HuH-7 (cell line): Measurements from ENCODE around the gene TCOF1.
A peak's percentile ranks its signal among the peaks of the same experiment; 100 is the strongest.
"Not testable (repeated sequence)": the region's sequence is repeated elsewhere in the genome, so short reads cannot be mapped to it uniquely, and the experiment has no call there.

Experiments
- DNase-seq: peaks from one replicate; pipeline ENCODE4 v3.0.0; 2011; ENCODE audit warnings: low spot score

Gene TCOF1

DNA sequence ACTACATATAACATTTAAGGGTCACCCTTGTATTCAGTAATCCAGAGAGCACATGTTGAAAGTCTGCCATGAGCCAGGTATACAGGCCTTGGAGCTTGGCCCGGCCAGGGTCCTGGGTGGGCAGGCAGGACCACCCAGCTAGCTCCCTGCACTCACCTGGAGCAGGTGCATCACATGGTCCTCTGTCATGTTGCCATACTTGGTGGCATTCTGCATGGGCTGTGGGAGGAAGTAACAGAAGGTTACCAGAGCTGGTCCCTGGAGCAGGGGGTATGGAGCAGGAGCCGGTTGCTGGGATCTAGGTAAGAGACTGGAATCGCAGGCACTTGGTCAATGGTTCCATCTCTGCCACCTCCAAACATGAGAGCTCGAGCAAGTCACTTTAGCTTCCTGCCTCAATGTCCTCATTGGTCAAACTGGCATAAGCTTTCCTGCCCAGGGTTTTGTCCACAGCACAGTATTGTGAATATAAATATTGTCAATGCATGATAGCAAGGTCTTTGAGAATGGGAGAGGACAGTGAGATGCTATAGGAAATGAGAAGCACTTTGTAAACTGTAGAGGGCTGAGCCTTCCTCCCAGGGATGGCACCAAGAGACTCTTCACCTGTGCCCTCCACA is 48.7 kb downstream of the TCOF1 start:
- no peak for DNase-seq

DNA sequence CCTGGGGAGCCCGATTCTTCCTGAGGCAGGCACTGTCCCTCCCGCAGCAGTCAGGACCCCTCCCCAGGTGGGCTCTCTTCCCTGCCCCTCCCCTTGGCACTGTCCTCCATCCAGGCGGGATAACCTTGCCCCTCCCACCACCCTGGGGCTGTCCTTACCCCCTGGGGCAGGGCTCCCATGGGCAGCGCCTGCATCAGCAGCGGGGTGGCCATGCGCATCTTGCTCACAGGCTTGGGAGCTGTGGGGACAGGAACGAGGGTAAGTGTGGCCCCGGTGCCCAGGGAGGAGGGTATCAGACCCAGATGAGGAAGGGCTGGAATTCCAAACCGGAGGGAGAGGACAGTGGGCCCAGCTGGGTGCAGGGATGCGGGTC is 49.2 kb downstream of the TCOF1 start:
- no peak for DNase-seq

DNA sequence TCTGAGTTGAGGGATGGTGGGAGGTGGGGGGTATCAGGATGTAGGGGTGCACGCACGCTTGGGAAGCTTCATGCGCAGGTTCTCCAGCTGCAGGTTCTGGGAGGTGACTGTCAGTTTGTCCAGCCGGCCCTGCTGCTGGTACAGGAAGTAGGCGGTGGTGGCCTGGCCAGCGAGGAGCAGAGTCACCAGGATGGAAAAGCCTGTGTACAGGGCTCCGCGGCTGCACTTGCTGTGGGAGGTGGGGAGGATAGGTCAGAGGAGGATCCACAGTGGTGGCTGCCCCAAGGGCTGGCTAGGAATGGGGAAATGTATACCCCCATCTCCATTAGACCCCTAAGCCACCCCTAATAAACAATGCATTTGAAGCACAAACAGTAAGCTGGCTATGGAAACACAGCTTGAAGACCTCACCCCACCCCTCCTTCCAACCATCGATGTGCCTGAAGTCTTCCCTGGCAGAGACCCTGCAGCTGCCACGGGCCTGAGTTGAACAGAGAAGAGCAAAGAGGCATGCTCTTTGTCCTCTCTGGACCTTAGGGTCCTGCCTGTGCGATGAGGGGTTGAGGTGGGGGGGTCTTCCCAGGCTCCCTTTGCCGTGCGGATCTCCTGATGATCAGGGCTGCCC is 49.7 kb downstream of the TCOF1 start:
- no peak for DNase-seq

DNA sequence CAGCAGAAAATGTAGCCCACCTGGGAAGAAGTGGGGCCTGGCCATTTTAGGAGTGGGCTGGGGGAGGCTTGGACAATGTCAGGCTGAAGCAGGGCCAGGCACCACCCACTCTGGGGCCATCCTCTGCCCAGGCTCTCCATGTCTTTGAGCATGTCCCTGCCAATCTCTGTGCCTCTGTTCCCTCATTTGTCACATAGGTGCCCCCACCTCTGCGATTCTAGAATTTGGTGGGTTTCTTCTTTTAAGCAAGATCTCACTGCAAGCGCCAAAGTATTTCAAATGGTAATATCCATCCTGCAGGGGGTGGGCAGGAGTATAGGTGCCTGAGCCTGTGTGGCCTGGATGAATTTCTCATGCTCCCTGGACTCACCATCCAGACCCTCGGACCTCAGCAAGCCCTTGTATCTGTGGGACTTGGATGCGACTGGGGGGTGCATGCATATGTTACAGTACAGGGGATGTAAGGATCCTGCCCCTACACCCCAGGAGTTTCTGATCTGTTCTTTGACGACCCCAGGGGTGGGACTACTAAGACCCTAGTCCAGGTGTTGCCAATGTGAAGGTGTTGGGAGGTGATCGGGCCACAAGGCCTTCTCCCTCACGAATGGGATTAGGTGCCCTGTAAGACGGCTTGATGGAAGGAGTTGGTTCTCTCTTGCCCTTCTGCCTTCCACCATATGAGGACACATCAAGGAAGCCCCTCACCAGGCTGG is 50.9 kb downstream of the TCOF1 start:
- DNase-seq, result no peak

DNA sequence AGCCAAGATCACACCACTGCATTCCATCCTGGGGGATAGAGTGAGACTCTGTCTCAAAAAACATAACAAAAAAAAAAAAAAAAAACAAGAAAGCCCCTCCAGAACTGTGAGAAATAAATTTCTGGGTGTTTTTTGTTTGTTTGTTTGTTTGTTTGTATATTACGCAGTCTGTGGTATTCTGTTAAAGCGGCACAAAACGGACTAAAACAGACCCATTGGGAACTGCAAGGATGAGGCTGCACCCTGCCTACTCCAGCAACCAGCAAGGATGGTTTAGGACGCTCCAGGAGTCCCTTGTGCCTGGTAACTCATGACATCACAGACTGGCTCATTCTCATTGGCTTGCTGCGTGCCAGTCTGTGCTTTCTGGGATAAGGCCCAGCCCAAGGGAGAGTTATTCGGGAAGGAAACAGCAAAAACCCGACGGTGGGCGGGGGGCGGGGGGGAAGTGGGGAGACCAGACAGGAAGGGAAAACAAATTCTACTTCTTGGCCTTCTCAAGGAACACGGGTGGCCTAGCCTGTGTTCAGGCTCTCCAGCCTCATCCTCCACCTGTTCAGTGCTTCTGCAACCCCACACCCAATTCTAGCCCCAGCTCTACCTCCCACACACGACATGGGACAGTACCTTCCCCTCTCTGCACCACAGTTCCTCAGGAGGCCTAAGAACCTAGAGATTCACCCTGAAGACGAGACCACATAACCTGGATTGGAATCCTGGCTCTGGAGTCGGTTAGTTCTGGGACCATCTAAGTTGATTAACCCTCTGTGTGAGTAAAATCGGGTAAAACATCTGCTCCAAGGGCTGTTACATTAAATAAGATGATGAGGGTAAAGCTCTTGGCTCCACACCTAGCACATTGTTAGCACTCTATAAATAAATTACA is 52.4 kb downstream of the TCOF1 start:
- DNase-seq, result peak; percentile 92

DNA sequence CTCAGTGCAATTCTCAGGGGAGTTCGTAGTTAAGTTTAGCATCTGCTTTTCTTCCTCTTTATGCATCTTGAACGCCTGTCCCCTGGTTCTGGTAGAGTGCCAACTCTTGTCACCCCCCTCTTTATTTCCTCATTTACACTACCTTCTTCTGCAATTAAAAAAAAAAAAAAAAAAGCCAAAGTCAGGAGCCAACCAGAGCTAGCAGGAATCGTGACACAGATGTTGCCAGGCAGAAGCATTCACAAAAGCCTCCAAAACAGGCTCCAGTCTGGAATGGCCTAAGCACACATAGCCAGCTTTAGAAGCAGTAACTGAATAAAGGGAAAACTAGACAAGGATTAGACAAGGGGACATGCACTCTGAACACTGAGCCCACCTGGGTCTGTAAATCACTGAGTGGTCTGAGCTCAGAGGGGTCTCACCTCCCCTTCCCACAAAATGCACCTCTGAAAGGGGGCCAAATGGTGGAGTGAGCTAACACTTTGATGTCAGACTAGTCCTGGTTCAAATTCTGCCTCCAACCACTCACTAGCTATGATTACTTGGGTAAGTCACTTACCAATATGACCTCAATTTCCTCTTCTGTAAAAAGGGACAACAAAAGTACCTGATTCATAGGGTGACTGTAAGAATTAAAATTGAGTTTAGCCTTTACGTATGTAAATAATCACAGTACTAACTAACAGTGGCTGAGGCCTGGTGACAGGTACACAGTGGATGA is 53.2 kb downstream of the TCOF1 start:
- DNase-seq, result peak; percentile 44

DNA sequence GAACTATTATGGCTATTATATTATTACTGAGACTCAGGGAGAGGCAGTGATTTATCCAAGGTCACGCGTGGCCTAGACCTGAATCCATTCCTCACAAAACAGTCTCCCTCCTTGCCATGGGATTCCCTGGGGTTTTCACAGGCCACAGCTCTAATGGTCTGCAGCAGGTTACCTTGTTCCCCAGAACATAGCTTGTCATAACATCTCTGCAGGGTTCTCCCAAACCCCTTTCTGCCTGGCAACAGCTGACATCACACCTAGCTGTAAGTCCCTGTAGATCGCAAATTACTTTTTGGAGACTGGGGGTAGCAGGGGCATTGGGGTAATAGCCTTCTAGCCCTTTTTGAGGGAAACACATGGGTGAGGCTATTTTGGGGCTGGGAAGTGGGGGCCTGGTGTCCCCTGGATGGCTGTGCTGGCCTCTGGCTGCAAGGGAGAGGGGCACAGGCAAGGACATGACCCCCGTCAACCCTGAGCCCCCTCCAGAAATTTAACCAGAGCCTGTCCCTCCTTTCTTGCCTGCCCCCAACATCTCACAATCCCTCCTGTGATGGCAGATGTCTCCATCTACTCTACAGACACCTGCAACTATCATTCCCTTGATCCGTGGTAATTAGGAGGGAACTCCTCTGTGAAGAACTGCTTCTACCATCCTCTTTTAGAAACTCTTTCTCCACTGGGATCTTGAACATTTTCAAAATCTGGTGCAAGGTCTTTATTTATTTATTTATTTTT is 53.9 kb downstream of the TCOF1 start:
- no peak for DNase-seq

DNA sequence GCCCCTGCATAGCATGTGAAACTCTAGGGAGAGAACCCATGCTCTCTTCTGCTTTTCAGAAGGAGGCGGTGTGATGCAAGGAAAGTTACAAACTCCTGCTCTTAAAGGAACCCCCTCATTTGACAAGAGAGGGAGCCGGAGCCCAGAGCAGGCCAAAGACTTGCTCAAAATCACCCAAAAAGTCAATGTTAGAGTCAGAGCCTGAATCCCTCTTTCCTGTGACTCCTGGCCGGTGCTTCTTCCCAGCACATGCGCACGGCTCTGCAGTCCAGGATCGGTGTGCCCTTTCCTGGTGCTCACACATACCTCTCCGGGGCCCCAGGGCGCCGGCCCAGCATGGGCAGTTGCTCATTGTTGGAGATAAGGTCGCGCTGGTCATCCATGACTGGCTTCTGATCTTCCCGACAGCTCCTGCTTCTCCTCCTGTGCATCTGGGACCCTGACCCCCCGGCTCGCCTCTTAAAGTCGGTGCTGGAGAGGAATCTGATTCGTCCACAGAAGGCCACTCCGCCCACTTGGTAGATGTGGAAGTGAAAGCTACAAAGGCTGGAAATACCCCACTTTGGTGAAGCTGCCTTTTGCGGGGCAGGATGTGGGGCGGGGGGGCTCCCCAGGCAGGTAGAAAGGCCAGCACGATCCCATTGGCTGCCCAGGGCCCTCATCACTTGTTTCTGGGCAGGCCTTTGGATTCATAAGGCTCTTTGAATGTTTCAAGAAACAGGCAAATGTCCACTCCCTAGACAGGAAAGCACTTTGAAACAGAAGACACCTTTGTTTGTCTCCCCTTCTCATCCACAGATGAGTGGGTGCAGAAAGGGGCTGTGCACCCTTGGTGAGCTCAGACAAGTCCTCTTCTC is 55.0 kb downstream of the TCOF1 start, which contains the start of gene CD74:
TSS of gene CD74 (minus strand) at position 592 of the 857 bp plus-strand sequence. CDS start at position 431, 161 bp downstream.
- DNase-seq, result no peak

DNA sequence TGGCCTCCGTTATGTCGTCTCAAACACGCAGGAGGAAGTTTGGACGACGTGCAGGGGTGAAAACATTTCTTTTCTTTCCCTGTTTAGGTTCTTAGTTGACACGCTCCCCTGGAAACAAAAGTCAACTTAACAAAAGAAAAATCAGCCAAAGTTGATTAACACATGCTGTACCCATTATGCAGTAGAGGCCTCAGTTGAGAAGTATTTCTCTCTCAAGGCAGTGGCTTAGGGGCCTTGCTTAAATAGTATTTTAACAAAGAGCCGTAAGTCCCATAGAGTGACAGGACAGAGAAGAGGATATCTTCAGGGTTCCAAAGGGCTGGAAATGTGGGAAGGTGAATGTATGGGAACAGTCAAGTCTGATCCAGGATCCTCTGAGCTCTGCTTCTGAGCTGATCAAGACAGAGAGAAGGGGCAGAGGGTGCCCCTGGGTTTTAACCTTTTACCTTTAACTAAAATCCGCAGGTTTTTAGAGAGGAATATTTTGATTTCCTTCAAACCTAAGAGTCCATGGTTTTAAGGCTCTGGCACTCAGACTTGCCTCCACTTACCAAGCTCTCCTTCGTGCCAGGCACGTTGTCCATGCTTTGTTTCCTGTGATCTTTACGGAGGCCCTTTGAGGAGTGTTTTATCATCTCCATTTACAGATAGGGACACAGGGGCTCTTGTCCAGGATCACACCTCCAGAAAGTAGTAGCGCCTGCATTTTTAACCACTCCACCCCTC is 55.8 kb downstream of the TCOF1 start:
- DNase-seq, result no peak

DNA sequence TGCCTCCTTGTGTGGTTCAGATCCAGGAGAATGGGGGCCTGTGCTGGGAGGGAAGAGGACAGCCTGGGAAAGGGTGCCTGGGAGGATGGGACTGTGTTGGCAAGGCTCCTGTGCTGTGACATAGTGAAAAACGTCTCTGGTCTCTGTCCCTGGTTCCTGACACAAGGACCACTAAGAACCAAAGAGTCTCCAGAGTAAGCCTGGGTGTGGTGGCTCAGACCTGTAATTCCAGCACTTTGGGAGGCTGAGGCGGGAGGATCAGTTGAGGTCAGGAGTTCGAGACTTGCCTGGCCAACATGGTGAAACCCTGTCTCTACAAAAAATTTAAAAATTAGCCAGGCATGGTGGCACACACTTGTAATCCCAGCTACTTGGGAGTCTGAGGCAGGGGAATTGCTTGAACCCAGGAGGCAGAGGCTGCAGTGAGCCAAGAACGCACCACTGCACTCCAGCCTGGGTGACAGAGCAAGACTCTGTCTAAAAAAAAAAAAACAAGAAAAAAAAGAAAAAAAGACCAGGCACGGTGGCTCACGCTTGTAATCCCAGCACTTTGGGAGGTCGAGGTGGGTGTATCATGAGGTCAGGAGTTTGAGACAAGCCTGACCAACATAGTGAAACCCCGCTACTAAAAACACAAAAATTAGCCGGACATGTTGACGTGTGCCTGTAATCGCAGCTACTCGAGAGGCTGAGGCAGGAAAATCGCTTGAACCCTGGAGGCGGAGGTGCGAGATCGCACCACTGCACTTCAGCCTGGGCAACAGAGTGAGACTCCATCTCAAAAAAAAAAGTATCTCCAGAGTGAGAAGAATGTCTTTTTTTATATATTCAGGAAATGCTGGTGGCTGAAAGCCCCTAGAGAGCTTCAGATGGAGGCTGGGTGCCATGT is 56.6 kb downstream of the TCOF1 start:
- not testable (repeated sequence) for DNase-seq

DNA sequence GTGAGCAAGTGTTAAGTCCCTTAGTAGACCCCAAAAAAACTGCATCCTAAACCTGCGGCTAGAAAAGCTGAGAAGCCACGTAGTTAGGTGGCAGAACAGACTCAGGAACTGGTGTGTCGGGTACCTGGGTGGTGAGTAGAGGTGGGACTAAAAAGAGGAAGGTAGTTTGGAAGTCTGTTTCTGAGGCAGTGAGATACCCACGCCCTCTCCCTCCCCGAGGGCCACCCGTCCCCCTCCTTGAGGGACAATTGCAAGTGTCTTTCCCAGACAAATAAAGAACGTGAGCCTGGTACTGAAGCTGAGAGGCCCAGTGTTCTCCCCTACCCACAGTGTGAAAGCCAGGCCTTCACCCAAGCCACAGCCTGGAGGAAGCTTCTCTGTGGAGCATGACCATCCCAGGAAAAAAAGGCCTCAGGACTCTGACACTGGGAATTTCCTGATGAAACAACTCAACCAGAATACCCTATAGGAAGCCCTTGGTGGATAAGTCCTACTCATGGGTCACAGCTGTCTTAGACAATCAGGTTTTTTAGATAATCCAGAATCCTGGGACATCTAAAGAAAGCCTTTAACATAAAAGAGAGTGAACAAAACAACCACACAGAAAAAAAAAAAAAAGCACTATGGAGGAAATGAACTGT is 62.3 kb downstream of the TCOF1 start:
- no peak for DNase-seq

DNA sequence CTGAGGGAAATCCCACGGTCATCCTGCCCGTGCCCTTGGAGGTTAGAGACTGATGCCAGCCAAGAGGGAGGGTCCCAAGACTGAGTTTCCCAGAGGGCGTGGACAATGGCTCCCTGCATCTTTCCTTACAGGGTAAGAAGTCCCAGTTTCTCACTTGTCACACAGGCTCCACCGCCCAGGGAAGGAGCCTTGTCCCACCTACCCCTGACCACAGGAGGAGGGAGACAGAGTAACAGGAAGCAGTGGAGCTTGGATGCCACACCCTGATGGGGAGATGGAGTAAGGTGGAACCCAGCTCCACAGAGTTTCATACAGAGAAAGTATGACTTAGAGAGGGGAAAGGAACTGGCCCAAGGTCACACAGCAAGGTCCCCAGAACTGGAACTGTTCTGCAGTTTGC is 64.6 kb downstream of the TCOF1 start:
- DNase-seq, result no peak

DNA sequence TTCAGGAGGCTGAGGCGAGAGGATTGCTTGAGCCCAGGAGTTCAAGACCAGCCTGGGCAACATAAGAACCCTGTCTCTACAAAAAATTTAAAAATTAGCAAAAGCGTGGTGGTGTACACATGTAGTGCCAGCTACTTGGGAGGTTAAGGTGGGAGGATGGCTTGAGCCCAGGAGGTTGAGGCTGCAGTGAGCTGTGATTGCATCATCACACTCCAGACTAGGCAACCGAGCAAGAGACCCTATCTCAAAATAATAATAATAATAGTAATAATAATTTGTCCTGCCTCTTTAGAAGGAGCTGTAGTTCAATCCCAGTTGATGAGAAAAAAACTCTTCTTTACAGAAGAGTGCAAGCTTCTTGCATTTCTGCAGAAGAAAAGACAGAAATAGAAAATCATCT is 65.3 kb downstream of the TCOF1 start:
- DNase-seq, result no peak

DNA sequence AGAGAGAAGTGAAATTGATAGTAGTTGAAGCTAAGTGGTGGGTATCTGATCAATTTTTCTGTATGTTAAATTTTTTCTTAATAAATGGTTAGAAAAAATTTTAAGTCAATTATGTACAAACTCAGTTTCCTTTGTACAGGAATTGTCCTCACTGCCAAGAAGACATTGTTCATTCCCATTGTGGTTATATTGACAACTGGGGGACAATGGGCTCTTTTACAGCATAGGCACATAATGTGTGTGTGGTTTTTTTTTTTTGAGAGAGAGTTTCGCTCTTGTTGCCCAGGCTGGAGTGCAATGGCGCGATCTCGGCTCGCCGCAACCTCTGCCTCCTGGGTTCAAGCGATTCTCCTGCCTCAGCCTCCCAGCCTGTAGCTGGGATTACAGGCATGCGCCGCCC is 68.7 kb downstream of the TCOF1 start:
- not testable (repeated sequence) for DNase-seq

DNA sequence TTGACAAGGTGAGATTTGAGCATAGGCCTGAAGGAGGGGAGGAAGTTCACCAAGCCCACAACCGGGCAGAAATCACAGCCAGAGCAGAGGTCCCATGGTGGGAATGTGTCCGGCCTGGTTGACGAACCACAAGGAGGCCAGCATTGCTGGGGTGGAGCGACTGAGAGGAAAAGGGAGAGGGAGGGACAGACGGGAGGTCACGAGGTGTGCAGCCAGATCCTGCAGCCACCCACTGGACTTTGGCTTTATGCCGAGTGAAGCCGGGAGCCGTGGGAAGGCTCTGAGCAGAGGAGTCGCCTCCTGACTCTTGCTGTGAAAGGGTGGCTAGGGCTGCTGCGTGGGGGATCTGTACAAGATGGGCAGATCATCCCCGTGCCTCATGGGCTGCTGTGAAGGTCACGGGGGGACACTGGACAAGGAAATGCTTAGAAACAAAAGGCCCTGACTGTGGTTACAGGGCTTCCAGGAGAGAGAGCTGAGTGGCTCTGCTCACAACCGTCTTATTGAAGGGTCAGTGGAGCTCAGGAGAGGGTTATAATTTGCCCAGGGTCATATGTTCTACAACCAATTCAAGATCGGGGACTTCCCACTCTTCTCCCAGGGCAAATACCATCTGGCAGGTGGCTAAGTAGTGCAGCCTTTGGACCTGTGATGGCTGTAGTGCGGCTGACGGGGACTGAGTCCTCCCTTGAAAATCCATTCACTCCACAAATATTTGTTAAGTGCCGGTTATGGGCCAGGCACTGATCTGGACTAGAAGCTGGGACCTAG is 70.8 kb downstream of the TCOF1 start:
- peak; percentile 64 for DNase-seq

DNA sequence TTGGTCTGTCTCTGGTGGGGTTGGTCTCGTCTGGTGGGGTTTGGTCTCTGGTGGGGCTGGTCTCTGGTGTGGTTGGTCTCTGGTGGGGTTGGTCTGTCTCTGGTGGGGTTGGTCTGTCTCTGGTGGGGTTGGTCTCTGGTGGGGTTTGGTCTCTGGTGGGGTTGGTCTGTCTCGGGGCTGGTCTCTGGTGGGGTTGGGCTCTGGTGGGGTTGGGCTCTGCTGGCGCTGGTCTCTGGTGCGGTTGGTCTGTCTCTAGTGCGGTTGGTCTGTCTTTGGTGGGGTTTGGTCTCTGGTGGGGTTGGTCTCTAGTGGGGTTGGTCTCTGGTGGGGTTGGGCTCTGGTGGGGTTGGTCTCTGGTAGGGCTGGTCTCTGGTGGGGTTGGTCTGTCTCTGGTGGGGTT is 71.5 kb downstream of the TCOF1 start:
- DNase-seq, result no peak

DNA sequence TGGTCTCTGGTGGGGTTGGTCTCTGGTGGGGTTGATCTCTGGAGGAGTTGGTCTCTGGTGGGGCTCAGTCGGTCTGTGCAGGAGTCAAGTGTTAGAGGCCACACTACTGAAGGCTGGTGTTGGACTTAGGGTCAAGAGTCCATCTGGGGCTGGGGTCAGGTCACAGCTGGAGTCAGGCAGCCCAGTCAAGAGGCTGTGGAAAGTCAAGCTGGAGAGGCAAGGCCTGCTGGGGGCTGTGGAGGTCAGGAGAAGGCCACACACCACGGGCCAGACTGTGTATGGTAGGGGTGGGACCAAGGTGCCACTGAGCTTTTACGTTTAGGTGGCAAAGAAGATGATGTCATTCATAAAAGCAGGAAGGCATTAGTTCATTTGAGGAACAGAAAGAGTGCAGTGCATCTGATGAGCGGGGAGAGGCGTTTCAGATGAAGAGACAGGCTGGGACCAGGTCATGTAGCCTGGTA is 71.9 kb downstream of the TCOF1 start:
- no peak for DNase-seq
